Osteoblast (primary cell): ENCODE data around the gene PROM2. TPM values are rescaled to one million over a fixed set of nuclear protein-coding genes. Genes with fewer than 3 reads are reported as not detected.

Source experiments
- DNase-seq: peaks from one replicate; pipeline ENCODE4 v3.0.0; 2011; ENCODE audit warnings: low spot score, mixed read lengths; ENCODE audit not compliant: insufficient read length; ENCODE audit errors: missing footprints
- H2AFZ ChIP-seq: 2 replicates; pipeline ENCODE4 v1.6.0; 2011; ENCODE audit warnings: mild to moderate bottlenecking, low read length
- H3K27ac ChIP-seq: 2 replicates; pipeline ENCODE4 v1.5.1; 2011; ENCODE audit warnings: mild to moderate bottlenecking, low read depth, low read length, moderate library complexity
- H3K27me3 ChIP-seq: 2 replicates; pipeline ENCODE4 v1.6.0; 2012; ENCODE audit warnings: mild to moderate bottlenecking, control low read depth, inconsistent platforms, low read length, moderate library complexity; ENCODE audit not compliant: insufficient read depth
- H3K36me3 ChIP-seq: 2 replicates; pipeline ENCODE4 v1.5.1; 2011; ENCODE audit warnings: mild to moderate bottlenecking, low read length, control low read depth, moderate library complexity; ENCODE audit not compliant: insufficient read depth
- H3K4me1 ChIP-seq: 2 replicates; pipeline ENCODE4 v1.5.1; 2011; ENCODE audit warnings: mild to moderate bottlenecking, low read length, control low read depth, moderate library complexity; ENCODE audit not compliant: insufficient read depth
- H3K4me2 ChIP-seq: 2 replicates; pipeline ENCODE4 v1.6.0; 2011; ENCODE audit warnings: mild to moderate bottlenecking, low read length; ENCODE audit not compliant: insufficient read depth
- H3K4me3 ChIP-seq: fragments of 200-600 bp; sonication (generic); 3 replicates; pipeline ENCODE4 v1.5.1; 2012; ENCODE audit warnings: mild to moderate bottlenecking, low read length, inconsistent platforms; ENCODE audit not compliant: insufficient read depth
- H3K79me2 ChIP-seq: 2 replicates; pipeline ENCODE4 v1.6.0; 2012; ENCODE audit warnings: mild to moderate bottlenecking, low read length, control low read depth, inconsistent platforms; ENCODE audit not compliant: insufficient read depth
- H3K9me3 ChIP-seq: 2 replicates; pipeline ENCODE4 v1.5.1; 2011; ENCODE audit warnings: low read depth, low read length, control low read depth
- H4K20me1 ChIP-seq: 2 replicates; pipeline ENCODE4 v1.6.0; 2012; ENCODE audit warnings: mild to moderate bottlenecking, low read length, control low read depth; ENCODE audit not compliant: insufficient read depth
- CTCF ChIP-seq: IDR thresholded peaks from 2 replicates; pipeline ENCODE4 v1.5.1; 2011; ENCODE audit warnings: mild to moderate bottlenecking, low read depth, low read length, moderate library complexity; ENCODE audit errors: extremely low read depth
- total RNA-seq: library from RNA; depleted of rRNA; stranded (reverse); fragments of >200 nt; gene quantifications from 2 replicates; pipeline ENCODE4 v1.2.3, GENCODE V29; 2012

PROM2 gene, protein sequence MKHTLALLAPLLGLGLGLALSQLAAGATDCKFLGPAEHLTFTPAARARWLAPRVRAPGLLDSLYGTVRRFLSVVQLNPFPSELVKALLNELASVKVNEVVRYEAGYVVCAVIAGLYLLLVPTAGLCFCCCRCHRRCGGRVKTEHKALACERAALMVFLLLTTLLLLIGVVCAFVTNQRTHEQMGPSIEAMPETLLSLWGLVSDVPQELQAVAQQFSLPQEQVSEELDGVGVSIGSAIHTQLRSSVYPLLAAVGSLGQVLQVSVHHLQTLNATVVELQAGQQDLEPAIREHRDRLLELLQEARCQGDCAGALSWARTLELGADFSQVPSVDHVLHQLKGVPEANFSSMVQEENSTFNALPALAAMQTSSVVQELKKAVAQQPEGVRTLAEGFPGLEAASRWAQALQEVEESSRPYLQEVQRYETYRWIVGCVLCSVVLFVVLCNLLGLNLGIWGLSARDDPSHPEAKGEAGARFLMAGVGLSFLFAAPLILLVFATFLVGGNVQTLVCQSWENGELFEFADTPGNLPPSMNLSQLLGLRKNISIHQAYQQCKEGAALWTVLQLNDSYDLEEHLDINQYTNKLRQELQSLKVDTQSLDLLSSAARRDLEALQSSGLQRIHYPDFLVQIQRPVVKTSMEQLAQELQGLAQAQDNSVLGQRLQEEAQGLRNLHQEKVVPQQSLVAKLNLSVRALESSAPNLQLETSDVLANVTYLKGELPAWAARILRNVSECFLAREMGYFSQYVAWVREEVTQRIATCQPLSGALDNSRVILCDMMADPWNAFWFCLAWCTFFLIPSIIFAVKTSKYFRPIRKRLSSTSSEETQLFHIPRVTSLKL
- 0.29 and 0.36 TPM in 2 replicates for total RNA-seq

GRCh38 chr2:95274291-95275150 lies at the start of gene PROM2:
Gene PROM2 (plus strand): TSS chr2:95274449. CDS start chr2:95274586, 137 bp downstream.
- TF ChIP-seq CTCF, result no peak
- Histone ChIP-seq H3K4me3 (no peak within 1 kb of the TSS), H4K20me1 (no peaks in the 10 kb centered on the region), H3K4me2 (no peak within 1 kb of the TSS), H3K27ac (no peak within 1 kb of the TSS), H2AFZ (no peak within 1 kb of the TSS), H3K36me3 (no peaks in the 10 kb centered on the region), H3K4me1 (peaks cover 5% of the 10 kb centered on the region), H3K79me2 (no peaks in the 10 kb centered on the region), H3K9me3 (no peaks in the 10 kb centered on the region), H3K27me3 (no peaks in the 10 kb centered on the region)
- DNase-seq, result peak; percentile 44

DNA sequence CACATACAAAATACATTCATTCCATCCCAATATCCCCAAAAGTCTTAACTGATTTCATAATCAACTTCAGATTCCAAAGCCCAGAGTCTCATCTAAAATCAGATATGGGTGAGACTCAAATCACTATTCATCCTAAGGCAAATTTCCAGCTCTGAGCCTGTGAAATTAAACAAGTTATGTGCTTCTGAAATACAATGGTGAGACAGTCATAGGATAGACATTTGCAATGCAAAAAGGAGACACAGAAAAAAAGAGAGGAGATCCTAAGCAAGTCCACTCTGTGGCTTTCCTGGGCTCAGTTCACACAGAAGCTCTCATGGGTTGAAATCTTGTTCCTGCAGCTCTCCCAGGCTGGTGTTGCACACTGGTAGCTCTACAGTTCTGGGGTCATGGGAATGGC lies 48.6 kb upstream of the PROM2 start:
- Histone ChIP-seq H3K4me1 (no peaks in the 10 kb centered on the region), H2AFZ (no peak overlapping the region), H3K27ac (no peak overlapping the region), H3K4me2 (no peak overlapping the region), H3K27me3 (no peaks in the 10 kb centered on the region), H3K4me3 (no peak overlapping the region), H3K79me2 (no peaks in the 10 kb centered on the region), H3K36me3 (no peaks in the 10 kb centered on the region), H4K20me1 (no peaks in the 10 kb centered on the region), H3K9me3 (peaks cover 2% of the 10 kb centered on the region)
- no peak for DNase-seq
- TF ChIP-seq CTCF, result no peak

DNA sequence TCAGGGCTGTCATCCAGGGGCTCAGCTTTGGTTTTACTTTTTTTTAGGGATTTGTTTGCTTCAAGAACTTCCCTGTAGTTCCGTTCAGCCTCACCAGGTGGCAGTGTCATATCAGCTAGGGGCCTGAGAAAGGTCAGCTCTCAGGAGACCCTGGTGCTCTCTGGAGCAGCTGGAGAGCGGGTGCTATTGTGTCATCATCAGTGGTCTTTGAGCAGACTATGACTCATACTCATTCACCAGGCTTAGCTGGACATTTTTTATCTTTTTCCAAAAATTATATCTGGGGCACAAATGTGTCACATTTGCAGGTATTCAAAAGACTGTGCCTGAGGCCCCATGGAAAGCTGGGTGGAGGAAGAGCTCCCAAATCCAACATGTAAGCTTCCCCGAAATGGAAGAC lies 42.5 kb upstream of the PROM2 start:
- no peaks in the 10 kb centered on the region for H4K20me1 ChIP-seq
- no peaks in the 10 kb centered on the region for H3K36me3 ChIP-seq
- H3K27ac ChIP-seq, result no peak overlapping the region
- H3K4me1 ChIP-seq, result peaks cover 5% of the 10 kb centered on the region
- peak; percentile 91 for TF ChIP-seq CTCF
- DNase-seq, result peak; percentile 83
- H3K9me3 ChIP-seq, result no peaks in the 10 kb centered on the region
- H3K4me2 ChIP-seq, result no peak overlapping the region
- no peak overlapping the region for H2AFZ ChIP-seq
- H3K27me3 ChIP-seq, result peaks cover 8% of the 10 kb centered on the region
- H3K4me3 ChIP-seq, result no peak overlapping the region
- H3K79me2 ChIP-seq, result no peaks in the 10 kb centered on the region
